ENCODE results near the gene CAMTA1.

GRCh38 chr1:6906783-6907182, 121.5 kb downstream of the CAMTA1 start:
- TF ChIP-seq CTCF (IDR thresholded peaks at IDR 0.05): no peak
- no peak for TF ChIP-seq POLR2AphosphoS5 (IDR thresholded peaks at IDR 0.05)

Measured in upper lobe of left lung (tissue), 4 donors.